Subcutaneous adipose tissue (tissue), 4 donors: Measurements from ENCODE around the gene ATP10B. TPM values are rescaled to one million over a fixed set of nuclear protein-coding genes. Genes with fewer than 3 reads are reported as not detected.

Experiments
- total RNA-seq, 4 donors: library from RNA; depleted of rRNA; stranded (reverse); fragments of >200 nt; gene quantifications; one replicate each; pipeline ENCODE4 v1.1.0, GENCODE V29; 2016
- TF ChIP-seq, protein P1 (sequence below): fragments of 450-650 bp; IDR thresholded peaks from one replicate; pipeline ENCODE4 v1.5.1; 2016; ENCODE audit warnings: low read depth, mild to moderate bottlenecking, control low read depth, antibody characterized with exemption, moderate library complexity

The ATP10B gene
- total RNA-seq, 4 donors from 2014 or later = under 0.01 TPM; not detected in 3

DNA sequence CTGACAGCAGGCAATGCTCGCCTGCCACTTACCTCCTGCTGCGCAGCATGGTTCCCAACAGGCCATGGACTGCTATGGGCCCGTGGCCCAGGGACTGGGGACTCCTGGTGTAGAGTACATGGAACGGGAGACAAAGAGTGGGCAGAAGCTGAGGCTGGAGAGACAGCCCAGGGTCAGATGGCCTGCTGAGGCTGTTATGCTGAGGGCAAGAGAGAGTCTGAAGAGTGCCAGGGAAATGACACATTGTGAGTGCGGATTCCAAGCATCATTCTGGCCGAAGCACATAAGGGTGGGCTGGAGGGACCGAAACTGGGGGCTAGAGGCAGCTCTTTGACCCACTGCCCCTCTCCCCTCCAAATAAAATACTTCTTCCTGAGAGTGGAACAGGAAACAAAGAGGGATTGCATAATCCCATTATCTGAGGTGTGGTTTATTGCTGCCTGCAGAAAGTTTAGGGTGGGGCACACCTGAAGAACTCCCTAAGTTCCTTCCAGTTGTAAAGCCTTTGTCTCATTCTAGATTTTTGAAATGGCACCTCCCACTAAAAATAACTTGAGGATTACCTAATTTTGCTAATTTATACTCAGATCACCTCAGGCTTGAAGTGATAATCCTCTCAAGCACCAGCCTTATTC lies 158.1 kb downstream of the ATP10B start:
- TF ChIP-seq, protein P1, sequence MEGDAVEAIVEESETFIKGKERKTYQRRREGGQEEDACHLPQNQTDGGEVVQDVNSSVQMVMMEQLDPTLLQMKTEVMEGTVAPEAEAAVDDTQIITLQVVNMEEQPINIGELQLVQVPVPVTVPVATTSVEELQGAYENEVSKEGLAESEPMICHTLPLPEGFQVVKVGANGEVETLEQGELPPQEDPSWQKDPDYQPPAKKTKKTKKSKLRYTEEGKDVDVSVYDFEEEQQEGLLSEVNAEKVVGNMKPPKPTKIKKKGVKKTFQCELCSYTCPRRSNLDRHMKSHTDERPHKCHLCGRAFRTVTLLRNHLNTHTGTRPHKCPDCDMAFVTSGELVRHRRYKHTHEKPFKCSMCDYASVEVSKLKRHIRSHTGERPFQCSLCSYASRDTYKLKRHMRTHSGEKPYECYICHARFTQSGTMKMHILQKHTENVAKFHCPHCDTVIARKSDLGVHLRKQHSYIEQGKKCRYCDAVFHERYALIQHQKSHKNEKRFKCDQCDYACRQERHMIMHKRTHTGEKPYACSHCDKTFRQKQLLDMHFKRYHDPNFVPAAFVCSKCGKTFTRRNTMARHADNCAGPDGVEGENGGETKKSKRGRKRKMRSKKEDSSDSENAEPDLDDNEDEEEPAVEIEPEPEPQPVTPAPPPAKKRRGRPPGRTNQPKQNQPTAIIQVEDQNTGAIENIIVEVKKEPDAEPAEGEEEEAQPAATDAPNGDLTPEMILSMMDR = no peak

DNA sequence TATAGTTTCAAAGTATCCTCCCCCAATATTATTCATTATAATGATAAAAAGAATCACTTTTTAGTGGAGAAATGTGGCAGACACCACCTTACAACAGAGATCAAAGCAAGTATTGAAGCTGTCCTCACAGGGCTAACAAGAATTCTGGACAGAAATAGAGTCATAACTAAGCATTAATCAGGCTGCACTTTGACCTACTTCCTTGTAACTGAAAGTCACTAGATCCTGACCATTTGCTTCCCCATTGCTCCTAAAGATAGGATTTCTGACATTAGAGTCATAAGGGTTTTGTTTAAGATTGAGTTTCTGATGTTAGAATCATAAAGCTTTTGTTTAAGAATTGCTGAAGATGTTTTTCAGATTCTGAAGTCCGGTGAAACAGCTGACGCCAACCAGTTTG lies 159.7 kb downstream of the ATP10B start:
- TF ChIP-seq, protein P1 = no peak

DNA sequence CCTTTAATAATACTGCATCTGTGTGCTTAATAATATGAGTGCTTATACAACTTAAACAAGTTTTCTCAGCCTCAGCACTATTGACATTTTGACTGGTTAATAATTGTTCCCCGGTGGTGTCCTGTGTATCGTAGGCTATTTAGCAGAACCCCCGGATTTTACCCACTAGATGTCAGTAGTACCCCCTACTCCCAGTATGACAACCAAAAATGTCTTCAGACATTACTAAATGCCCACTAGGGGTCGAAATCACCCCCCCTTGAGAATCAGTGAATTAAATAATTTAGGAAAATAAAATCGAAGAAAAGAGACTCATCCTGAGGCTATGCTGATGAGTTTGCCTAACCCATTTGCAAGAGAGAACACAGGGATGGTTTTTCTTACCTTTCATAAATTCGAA lies 166.3 kb downstream of the ATP10B start:
- TF ChIP-seq, protein P1 = no peak

DNA sequence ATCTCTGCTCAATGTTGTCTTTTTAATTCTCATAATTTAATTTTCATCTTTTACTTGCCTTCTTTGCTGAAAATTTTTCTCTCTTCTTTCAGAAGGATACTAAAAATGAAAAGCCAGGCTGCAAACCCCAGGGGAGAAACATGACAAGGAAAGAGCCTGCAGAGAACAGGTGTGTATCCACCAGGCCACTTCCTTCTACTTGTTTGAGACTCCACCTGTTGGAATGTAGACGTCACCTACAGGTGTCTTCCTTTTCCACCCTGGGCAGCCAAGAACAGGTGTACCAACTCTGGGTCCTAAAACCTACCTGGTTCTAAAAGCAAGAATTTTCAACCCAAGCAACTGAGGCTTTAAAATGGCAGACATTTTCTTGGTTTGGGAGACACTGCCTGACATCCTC lies 166.8 kb downstream of the ATP10B start:
- TF ChIP-seq, protein P1 = no peak

DNA sequence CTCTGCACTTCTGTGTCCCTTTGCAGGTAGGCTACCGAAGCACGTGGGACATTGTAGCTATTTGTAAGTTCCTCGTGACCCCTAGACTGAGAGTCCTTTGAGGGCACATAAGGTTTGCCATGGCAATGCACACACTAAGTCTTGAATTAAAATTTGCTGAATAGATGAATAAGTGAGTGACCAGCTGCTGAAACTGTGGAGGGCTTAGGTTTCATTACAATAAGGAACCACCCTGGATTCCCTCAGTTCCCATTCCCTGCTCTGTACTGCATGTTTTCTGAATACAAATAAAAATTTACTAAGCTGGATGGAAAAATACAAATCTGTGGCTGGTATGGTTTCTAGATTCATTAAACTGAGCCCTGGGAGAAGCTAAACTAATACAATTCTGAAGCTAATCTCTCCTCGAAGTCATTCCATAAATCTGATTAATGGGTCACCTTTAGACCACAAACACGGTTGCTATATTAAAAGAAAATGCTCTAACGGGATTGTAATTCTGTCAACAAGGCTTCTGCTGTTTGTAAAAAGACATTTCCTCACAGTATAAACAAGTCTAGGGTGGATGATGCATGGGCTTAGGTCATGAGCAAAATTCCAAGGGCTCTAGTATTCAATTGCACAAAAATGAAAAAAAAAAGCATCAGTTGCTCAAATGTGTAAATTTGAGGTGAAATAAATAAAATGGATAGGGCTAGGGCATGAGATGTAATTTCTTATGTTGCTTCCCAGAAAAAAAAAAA lies 172.3 kb downstream of the ATP10B start:
- TF ChIP-seq, protein P1 = no peak

DNA sequence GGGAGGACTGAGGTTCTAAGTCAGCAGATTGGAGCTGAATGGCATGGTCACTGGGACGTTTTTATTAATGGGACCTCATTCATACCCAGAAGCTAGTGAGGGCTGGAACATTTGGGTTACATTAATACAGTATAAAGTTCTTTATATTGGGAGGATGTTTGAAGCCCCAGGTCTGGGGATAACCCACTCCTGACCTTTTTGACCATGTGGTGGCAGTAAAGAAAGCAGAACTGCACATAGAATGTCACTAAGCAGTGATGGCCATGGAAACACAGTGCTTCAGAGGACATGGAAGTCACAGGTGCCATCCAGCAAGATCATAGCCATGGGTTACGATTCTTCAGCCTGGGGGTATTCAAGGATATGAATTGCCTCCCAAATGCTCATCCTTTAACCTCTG lies 176.0 kb downstream of the ATP10B start:
- TF ChIP-seq, protein P1 = no peak

DNA sequence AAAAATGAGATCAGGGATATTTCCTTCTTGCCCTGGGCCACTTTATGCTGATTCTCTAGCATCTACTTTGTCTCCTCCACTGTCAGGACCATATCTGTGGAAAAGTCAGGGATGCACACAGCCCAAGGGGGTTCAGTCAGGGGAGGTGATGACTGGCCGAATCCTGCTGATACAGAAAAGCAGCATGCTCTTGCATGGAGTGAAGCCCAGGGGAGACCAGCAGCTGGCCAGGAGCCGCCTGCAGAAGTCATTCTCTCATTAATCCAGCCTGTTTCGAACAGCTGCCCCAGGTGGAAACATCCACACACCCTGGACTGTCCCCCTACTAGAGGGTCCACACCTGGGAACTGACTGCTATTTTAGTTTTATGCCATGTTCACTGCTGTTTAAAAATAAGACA lies 177.1 kb downstream of the ATP10B start:
- TF ChIP-seq, protein P1 = no peak
